Measurements from ENCODE around the gene MPPED1. TPM values are rescaled to one million over a fixed set of nuclear protein-coding genes. Genes with fewer than 3 reads are reported as not detected.

Gene MPPED1
- total RNA-seq, 1 experiment from 2014 or later = 0.35 TPM

DNA sequence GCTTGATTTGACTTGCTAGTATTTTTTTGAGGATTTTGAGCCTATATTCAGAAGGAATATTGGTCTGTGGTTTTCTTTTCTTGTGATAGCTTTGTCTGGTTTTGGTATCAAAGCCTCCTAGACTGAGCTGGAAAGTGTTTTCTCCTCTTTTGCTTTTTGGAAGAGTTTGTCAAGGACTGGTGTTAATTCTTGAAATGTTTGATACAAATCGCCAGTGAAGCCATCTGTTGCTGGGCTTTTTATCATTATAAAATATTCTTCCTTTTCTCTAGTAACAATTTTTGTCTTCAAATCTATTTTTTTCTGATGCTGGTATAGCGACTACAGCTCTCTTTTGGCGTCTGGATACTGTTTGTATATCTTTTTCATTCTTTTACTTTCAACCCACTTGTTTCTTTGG is 45.2 kb downstream of the MPPED1 start (continued):
- TF ChIP-seq, protein P1, sequence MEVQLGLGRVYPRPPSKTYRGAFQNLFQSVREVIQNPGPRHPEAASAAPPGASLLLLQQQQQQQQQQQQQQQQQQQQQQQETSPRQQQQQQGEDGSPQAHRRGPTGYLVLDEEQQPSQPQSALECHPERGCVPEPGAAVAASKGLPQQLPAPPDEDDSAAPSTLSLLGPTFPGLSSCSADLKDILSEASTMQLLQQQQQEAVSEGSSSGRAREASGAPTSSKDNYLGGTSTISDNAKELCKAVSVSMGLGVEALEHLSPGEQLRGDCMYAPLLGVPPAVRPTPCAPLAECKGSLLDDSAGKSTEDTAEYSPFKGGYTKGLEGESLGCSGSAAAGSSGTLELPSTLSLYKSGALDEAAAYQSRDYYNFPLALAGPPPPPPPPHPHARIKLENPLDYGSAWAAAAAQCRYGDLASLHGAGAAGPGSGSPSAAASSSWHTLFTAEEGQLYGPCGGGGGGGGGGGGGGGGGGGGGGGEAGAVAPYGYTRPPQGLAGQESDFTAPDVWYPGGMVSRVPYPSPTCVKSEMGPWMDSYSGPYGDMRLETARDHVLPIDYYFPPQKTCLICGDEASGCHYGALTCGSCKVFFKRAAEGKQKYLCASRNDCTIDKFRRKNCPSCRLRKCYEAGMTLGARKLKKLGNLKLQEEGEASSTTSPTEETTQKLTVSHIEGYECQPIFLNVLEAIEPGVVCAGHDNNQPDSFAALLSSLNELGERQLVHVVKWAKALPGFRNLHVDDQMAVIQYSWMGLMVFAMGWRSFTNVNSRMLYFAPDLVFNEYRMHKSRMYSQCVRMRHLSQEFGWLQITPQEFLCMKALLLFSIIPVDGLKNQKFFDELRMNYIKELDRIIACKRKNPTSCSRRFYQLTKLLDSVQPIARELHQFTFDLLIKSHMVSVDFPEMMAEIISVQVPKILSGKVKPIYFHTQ (CRISPR knock-in tag; IDR thresholded peaks at IDR 0.05) = no peak
- no peak for TF ChIP-seq NR3C1 (CRISPR knock-in tag; conservative IDR thresholded peaks at IDR 0.05; ENCODE audit: low read depth)
- no peak for TF ChIP-seq SMAD4 (CRISPR knock-in tag; IDR thresholded peaks at IDR 0.05)
- no peak for TF ChIP-seq ZNF232 (CRISPR knock-in tag; IDR thresholded peaks at IDR 0.05)
- TF ChIP-seq, protein P2, sequence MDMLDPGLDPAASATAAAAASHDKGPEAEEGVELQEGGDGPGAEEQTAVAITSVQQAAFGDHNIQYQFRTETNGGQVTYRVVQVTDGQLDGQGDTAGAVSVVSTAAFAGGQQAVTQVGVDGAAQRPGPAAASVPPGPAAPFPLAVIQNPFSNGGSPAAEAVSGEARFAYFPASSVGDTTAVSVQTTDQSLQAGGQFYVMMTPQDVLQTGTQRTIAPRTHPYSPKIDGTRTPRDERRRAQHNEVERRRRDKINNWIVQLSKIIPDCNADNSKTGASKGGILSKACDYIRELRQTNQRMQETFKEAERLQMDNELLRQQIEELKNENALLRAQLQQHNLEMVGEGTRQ (CRISPR knock-in tag; IDR thresholded peaks at IDR 0.05) = no peak
- no peak for TF ChIP-seq ZNF396 (CRISPR knock-in tag; IDR thresholded peaks at IDR 0.05; ENCODE audit: borderline replicate concordance)

DNA sequence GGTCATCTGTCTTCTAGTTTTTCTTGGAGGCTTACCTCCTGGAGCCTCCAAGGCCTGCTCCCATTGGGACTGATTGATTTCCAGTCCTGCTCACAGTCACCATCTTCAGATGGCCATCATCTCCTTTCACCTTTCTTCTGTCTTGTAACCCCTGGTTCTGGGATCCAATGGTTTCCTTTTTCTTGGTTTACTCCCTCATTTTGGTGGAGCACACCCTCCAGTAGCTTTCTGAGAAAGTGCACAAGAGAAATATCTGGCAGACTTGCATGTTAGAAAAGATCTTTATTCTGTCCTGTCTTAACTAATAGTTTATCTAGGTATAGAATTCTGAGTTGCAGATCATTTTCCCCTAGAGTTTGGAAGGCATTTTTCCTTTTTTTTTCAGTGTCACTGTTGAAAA is 50.9 kb downstream of the MPPED1 start:
- Mint-ChIP-seq H3K27ac (no peak overlapping the region), H3K4me3 (no peak overlapping the region), H3K36me3 (no peaks in the 10 kb centered on the region; the same call in 1 of the 2 replicates), H3K9me3 (peaks cover 26% of the 10 kb centered on the region), H3K27me3 (ENCODE audit: low read depth) (peaks cover 10% of the 10 kb centered on the region), H3K4me1 (no peaks in the 10 kb centered on the region)
- TF ChIP-seq NFYB (CRISPR knock-in tag; conservative IDR thresholded peaks at IDR 0.05; ENCODE audit: low read depth) (no peak), ETV6 (CRISPR knock-in tag; IDR thresholded peaks at IDR 0.05) (no peak), ZNF671 (CRISPR knock-in tag; IDR thresholded peaks at IDR 0.05) (no peak), EMX1 (CRISPR knock-in tag; IDR thresholded peaks at IDR 0.05) (no peak)
- TF ChIP-seq, protein P3, sequence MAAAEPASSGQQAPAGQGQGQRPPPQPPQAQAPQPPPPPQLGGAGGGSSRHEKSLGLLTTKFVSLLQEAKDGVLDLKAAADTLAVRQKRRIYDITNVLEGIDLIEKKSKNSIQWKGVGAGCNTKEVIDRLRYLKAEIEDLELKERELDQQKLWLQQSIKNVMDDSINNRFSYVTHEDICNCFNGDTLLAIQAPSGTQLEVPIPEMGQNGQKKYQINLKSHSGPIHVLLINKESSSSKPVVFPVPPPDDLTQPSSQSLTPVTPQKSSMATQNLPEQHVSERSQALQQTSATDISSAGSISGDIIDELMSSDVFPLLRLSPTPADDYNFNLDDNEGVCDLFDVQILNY (CRISPR knock-in tag; IDR thresholded peaks at IDR 0.05) = no peak
- DNase-seq (ENCODE audit: low spot score) (no peak), ATAC-seq (no peak)
- CTCF ChIA-PET = no interaction called here
- POLR2A ChIA-PET = no interaction called here

DNA sequence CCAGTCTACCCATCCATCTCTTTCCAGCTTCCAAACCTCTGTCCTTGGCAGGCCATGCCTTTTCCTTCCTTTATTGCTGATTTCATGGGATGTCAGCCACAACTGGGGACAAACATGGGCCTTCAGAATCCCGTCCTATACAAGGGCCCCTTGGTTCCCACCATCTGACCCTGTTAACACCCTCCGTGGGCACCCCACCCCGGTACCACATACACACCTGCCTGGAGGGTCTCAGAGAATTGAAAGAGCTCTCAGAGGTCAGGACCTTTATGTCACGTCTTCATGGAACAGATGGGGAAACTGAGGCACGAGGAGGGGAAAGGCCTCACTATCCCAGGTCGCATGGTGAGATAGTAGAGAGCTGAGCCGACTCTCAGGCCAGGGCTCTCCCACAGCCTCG is 53.0 kb downstream of the MPPED1 start:
- Mint-ChIP-seq H3K4me1 (no peaks in the 10 kb centered on the region), H3K9me3 (peaks cover 26% of the 10 kb centered on the region), H3K27ac (no peak overlapping the region), H3K4me3 (no peak overlapping the region), H3K36me3 (no peaks in the 10 kb centered on the region; the same call in 1 of the 2 replicates), H3K27me3 (ENCODE audit: low read depth) (peaks cover 7% of the 10 kb centered on the region)
- DNase-seq (ENCODE audit: low spot score) (no peak), ATAC-seq (no peak)
- POLR2A ChIA-PET = no interaction called here
- CTCF ChIA-PET = interaction anchor here (0.7 to 1.6 kb wide), 2 partner anchors 30 to 51 kb away, joined by 3 to 7 read pairs; no protein-coding TSS in a partner anchor
- no peak for TF ChIP-seq HMGA2 (CRISPR knock-in tag; IDR thresholded peaks at IDR 0.05)
- TF ChIP-seq, protein P4, sequence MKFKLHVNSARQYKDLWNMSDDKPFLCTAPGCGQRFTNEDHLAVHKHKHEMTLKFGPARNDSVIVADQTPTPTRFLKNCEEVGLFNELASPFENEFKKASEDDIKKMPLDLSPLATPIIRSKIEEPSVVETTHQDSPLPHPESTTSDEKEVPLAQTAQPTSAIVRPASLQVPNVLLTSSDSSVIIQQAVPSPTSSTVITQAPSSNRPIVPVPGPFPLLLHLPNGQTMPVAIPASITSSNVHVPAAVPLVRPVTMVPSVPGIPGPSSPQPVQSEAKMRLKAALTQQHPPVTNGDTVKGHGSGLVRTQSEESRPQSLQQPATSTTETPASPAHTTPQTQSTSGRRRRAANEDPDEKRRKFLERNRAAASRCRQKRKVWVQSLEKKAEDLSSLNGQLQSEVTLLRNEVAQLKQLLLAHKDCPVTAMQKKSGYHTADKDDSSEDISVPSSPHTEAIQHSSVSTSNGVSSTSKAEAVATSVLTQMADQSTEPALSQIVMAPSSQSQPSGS (CRISPR knock-in tag; IDR thresholded peaks at IDR 0.05; ENCODE audit: borderline replicate concordance, low read depth) = no peak
- TF ChIP-seq FOXJ3 (CRISPR knock-in tag; IDR thresholded peaks at IDR 0.05; ENCODE audit: borderline replicate concordance) = no peak
- TF ChIP-seq, protein P5, sequence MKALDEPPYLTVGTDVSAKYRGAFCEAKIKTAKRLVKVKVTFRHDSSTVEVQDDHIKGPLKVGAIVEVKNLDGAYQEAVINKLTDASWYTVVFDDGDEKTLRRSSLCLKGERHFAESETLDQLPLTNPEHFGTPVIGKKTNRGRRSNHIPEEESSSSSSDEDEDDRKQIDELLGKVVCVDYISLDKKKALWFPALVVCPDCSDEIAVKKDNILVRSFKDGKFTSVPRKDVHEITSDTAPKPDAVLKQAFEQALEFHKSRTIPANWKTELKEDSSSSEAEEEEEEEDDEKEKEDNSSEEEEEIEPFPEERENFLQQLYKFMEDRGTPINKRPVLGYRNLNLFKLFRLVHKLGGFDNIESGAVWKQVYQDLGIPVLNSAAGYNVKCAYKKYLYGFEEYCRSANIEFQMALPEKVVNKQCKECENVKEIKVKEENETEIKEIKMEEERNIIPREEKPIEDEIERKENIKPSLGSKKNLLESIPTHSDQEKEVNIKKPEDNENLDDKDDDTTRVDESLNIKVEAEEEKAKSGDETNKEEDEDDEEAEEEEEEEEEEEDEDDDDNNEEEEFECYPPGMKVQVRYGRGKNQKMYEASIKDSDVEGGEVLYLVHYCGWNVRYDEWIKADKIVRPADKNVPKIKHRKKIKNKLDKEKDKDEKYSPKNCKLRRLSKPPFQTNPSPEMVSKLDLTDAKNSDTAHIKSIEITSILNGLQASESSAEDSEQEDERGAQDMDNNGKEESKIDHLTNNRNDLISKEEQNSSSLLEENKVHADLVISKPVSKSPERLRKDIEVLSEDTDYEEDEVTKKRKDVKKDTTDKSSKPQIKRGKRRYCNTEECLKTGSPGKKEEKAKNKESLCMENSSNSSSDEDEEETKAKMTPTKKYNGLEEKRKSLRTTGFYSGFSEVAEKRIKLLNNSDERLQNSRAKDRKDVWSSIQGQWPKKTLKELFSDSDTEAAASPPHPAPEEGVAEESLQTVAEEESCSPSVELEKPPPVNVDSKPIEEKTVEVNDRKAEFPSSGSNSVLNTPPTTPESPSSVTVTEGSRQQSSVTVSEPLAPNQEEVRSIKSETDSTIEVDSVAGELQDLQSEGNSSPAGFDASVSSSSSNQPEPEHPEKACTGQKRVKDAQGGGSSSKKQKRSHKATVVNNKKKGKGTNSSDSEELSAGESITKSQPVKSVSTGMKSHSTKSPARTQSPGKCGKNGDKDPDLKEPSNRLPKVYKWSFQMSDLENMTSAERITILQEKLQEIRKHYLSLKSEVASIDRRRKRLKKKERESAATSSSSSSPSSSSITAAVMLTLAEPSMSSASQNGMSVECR (CRISPR knock-in tag; IDR thresholded peaks at IDR 0.05; ENCODE audit: borderline replicate concordance) = no peak
- no peak for TF ChIP-seq ATF1 (CRISPR knock-in tag; IDR thresholded peaks at IDR 0.05)
- no peak for TF ChIP-seq ZNF396 (CRISPR knock-in tag; IDR thresholded peaks at IDR 0.05; ENCODE audit: borderline replicate concordance)
- TF ChIP-seq, protein P6, sequence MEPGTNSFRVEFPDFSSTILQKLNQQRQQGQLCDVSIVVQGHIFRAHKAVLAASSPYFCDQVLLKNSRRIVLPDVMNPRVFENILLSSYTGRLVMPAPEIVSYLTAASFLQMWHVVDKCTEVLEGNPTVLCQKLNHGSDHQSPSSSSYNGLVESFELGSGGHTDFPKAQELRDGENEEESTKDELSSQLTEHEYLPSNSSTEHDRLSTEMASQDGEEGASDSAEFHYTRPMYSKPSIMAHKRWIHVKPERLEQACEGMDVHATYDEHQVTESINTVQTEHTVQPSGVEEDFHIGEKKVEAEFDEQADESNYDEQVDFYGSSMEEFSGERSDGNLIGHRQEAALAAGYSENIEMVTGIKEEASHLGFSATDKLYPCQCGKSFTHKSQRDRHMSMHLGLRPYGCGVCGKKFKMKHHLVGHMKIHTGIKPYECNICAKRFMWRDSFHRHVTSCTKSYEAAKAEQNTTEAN (CRISPR knock-in tag; IDR thresholded peaks at IDR 0.05) = no peak
- no peak for TF ChIP-seq RORB (CRISPR knock-in tag; IDR thresholded peaks at IDR 0.05)
- TF ChIP-seq NR2C2 (CRISPR knock-in tag; IDR thresholded peaks at IDR 0.05) = no peak
- no peak for TF ChIP-seq SOX15 (CRISPR knock-in tag; IDR thresholded peaks at IDR 0.05)
- no peak for TF ChIP-seq ZNF219 (CRISPR knock-in tag; IDR thresholded peaks at IDR 0.05; ENCODE audit: borderline replicate concordance)
- TF ChIP-seq JAZF1 (CRISPR knock-in tag; IDR thresholded peaks at IDR 0.05) = no peak

Measured in WTC11 (cell line).